ENCODE results near the gene ITGB3BP.

Gene ITGB3BP

DNA sequence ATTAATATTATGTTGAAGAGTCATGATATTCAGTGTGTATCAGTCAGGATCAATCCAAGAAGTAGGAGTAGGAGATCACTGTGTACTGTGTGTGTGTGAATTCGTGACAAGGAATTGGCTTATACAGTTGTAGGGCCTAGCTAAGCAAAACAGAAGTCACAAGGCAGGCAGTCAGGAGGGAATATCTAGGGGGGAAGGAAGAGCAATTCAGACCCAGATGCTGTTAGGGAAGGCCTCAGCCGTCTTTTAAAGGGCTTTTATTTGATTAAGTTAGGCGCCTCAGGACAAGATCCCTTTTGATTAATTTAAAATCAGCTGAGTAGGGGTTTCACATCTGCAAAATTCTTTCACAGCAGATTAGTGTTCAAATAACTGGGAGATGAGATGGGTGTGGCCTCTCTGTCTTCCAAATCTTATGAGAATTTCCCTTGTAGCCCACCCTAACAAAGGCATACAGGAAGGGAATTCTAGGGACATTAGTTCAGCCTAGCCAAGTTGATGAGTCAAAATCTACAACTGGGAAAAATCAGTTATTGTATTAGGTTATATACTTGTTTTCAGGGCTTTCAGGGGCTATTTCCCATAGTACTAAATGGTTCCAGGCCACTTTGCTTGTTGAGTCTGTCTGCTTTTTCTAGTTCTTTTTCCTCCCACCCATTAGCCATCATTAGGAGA, 108.2 kb downstream of the ITGB3BP start:
- no peak for DNase-seq

DNA sequence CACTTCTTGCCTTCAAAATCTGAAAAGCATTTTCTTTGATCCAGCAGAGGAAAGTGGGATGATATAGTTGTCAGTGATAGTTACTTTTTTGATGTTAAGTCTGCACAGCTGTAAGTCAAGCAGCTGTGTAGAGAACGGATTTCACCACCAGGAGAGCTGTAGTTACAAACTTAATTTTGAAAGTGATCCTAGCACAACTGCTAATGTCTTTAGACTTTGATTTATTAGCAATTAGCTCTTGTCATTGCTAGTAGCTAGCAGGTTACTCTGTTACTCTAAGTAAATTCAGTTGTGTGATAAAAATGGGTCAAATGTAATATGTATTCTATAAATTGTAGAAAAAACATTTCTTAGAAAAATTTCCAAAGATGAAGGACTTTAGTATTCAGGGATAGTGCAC, 109.6 kb downstream of the ITGB3BP start:
- DNase-seq = no peak

DNA sequence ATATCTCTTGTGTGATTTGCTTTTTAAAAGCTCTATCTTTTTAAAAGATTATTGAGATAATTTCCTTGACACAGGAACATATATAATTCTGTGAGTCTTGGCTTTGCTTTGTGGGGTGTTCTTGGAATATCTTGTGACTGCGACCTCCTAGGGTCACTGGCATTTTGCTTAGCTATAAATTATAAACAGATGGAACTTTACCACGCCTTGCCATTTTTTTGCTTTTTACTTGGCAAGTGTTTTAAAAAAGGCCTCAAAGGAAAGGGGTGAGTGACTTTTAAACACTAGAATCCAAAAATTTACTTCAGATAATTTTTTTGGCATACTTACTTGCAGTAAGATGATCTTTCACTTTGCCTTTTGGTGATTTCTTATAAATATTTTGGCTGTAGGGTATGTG, 112.0 kb downstream of the ITGB3BP start:
- no peak for DNase-seq

DNA sequence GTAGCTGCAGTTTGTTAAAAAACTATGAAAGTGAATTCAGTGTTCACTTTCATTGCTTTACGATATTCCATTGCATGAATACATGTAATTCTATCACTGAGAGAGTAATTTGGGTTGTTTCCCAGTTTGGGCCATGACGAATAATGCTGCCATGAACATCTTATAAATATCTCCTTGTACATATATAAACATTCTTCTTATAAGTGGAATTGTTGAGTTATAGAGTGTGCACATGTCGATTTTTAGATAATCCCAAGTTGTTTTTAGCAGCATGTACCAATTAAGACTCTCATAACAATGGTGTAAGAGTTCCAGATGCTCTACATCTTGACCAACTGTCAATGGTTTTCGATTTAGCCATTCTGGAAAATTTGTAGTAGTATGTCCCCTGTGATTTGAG, 114.7 kb downstream of the ITGB3BP start:
- DNase-seq = peak; percentile 19

DNA sequence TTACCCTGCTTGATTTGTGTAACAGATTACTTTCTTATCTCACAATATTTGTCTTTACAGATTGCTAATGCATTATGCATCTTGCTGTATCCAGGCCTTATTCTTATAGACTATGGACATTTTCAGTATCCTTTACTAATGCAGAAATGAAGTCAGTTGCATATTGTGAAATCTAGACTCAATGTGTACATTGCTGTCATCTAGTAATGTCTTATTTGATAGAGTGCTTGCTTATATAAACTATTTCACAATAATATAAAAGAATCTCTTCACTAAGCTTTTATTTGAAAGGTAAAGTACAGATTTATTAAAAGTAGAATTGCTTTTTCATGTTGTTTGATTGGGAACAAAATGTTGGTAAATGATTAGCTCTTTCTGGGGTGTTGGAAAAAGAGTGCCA, 116.0 kb downstream of the ITGB3BP start:
- no peak for DNase-seq

DNA sequence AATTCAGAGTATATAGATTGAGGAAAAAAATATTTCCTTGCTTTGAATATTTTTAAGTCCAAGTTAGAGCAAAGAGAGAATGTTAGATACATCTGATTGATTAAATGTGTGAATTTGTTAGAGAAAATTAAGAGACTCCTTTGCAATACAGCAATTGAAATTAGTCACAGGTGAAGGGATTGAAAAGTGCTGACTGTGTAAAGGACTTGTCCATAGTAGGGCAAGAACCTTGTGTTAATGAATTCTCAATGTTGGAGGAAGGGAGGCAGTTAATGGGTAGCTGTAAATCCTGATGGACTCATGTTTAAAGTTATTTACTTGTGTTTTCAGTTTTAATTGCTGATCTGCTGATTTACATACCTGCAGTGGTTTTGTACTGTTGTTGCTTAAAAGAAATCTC, 117.0 kb downstream of the ITGB3BP start:
- no peak for DNase-seq

DNA sequence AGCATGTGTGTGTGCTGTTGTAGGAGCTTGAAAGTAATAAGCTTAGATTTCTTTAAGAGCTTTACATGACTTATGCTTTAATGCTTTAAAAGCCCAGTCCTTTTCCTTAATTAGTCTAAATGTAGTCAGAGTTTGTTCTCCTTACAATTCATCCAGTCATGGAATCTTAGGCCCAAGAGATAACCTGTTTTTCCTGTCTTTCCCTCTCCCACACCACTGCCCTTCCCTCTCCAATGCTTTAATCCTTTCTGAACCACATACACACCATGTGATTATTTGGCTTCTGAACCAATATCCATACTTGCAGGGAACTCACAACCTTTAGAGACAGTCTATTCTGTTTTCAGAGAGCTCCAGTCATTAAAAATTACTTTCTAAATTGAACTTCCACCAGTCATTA, 118.0 kb downstream of the ITGB3BP start:
- DNase-seq = no peak

DNA sequence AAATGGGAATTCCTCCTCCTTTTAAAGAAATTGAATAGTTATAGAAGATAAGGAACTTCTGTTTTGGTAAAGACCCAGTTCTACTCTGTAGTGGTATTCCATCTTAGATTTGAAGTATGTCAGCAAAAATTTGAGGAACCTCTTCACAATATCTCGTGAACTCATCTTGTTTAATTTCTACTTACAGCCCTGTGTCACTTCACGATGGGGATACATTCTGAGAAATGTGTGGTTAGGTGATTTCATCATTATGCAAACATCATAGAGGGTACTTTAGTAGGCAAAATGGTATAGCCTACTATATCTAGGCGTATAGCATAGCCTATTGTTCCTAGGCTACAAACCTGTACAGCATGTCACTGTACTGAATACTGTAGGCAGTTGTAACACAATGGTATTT, 119.6 kb downstream of the ITGB3BP start:
- DNase-seq = no peak

DNA sequence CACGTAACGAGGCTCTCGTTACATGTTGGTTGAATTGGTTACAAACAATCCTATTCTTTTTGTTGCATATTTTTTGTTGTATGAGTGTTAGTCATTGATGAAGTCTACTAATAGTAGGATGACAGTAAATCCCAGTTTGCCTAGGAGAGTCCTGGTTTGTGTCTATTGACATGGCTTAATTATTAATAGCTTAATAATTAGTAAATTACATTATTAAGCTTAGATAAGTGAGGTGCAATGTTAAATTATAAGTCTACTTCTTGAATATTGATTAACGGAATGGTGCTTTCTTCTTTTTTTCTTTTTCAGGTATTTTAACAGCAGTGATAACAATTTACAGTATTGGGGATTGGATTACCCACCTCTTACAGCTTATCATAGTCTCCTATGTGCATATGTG, 121.1 kb downstream of the ITGB3BP start:
- DNase-seq = no peak
